ENCODE results near the gene TTLL12.

DNA sequence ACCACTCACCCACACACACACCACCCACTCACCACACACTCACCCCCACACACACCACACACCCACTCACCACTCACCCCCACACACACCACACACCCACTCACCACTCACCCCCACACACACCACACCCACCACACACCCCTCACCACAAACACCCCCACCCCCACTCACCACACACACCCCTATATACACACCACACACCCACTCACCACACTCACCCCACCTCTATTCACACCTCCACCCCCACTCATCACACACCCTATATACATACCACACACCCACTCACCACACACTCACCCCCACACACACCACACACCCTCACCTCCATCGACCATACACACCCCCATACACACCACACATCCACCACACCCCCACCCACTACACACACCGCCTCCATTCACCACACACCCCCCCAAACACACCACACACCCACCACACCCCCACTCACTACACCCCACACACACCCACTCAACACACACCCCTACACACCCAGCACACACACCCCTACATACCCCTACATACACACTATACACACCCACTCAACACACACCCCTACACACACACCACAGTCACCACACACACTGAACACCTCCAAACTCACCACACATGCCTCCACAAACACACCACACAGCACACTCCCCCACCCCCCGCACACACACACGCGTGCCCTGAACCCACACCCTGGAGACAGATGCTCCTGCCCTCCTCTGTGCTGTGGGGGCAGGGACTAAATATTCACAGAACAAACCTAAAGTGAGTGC is 19.0 kb upstream of the TTLL12 start:
- TF ChIP-seq, protein P1, sequence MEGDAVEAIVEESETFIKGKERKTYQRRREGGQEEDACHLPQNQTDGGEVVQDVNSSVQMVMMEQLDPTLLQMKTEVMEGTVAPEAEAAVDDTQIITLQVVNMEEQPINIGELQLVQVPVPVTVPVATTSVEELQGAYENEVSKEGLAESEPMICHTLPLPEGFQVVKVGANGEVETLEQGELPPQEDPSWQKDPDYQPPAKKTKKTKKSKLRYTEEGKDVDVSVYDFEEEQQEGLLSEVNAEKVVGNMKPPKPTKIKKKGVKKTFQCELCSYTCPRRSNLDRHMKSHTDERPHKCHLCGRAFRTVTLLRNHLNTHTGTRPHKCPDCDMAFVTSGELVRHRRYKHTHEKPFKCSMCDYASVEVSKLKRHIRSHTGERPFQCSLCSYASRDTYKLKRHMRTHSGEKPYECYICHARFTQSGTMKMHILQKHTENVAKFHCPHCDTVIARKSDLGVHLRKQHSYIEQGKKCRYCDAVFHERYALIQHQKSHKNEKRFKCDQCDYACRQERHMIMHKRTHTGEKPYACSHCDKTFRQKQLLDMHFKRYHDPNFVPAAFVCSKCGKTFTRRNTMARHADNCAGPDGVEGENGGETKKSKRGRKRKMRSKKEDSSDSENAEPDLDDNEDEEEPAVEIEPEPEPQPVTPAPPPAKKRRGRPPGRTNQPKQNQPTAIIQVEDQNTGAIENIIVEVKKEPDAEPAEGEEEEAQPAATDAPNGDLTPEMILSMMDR (IDR thresholded peaks at IDR 0.05; ENCODE audit: control extremely low read depth in 1 of 3, insufficient read depth in 1 of 3, low read depth in 1 of 3, low read length in 3 of 3): no peak
- TF ChIP-seq, protein P2, sequence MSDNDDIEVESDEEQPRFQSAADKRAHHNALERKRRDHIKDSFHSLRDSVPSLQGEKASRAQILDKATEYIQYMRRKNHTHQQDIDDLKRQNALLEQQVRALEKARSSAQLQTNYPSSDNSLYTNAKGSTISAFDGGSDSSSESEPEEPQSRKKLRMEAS (IDR thresholded peaks at IDR 0.05): no peak
- TF ChIP-seq POLR2A (IDR thresholded peaks at IDR 0.05; ENCODE audit: control extremely low read depth in 1 of 2, low read depth in 2 of 2, low read length in 2 of 2): no peak
- TF ChIP-seq JUN (IDR thresholded peaks at IDR 0.05; ENCODE audit: low read depth, low read length): no peak
